Esophagus muscularis mucosa (tissue), 4 donors: ENCODE data around the gene NIN. TPM values are rescaled to one million over a fixed set of nuclear protein-coding genes. Genes with fewer than 3 reads are reported as not detected.

Experiments used
- DNase-seq: peaks from one replicate; pipeline ENCODE4 v3.0.0-alpha.2; 2017; ENCODE audit errors: extremely low spot score
- H3K27ac ChIP-seq, 4 donors: fragments of 200-600 bp; sonication (generic); replicated peaks in 1 of 4; 1 replicate in 3 of 4; 2 replicates in 1 of 4; pipeline ENCODE4 v1.5.1; 2016 to 2019; ENCODE audit warnings: mild to moderate bottlenecking in 1 of 4
- H3K27me3 ChIP-seq, 4 donors: fragments of 200-600 bp; sonication (generic); one replicate each; pipeline versions ENCODE4 v1.5.1 to v1.6.0; 2016 to 2019
- H3K36me3 ChIP-seq, 4 donors: fragments of 200-600 bp; sonication (generic); one replicate each; pipeline ENCODE4 v1.5.1; 2016 to 2019
- H3K4me1 ChIP-seq, 4 donors: fragments of 200-600 bp; sonication (generic); one replicate each; pipeline ENCODE4 v1.5.1; 2016 to 2019
- H3K4me3 ChIP-seq, 4 donors: fragments of 200-600 bp; sonication (generic); 1 replicate in 2 of 4; 2 replicates in 2 of 4; pipeline ENCODE4 v1.5.1; 2016 to 2019; ENCODE audit warnings: mild to moderate bottlenecking in 4 of 4, moderate library complexity in 1 of 4
- H3K9me3 ChIP-seq, 4 donors: fragments of 200-600 bp; sonication (generic); 1 replicate in 3 of 4; 2 replicates in 1 of 4; pipeline ENCODE4 v1.5.1; 2016 to 2019
- EP300 ChIP-seq: sonication (generic); formaldehyde crosslinking; IDR thresholded peaks from one replicate; pipeline ENCODE4 v1.6.1; 2017; ENCODE audit warnings: antibody characterized with exemption
- POLR2A ChIP-seq: fragments of 450-650 bp; IDR thresholded peaks from one replicate; pipeline ENCODE4 v1.6.1; 2017; ENCODE audit warnings: antibody characterized with exemption, moderate library complexity, mild to moderate bottlenecking, low read depth
- POLR2AphosphoS5 ChIP-seq, 2 donors: sonication (generic); formaldehyde crosslinking; IDR thresholded peaks; one replicate each; pipeline ENCODE4 v1.6.1; 2017; ENCODE audit warnings: antibody characterized with exemption in 2 of 2
- WGBS: methylation state at CpG from one replicate; pipeline ENCODE4 v1.1.5; 2018; 5-methylcytosine and 5-hydroxymethylcytosine counted together
- intact Hi-C: fragments of 100-400 bp; cut with DNase I; formaldehyde crosslinking; loops from one replicate; pipeline ENCODE4 v1.15.1; 2023
- total RNA-seq, 4 donors: library from RNA; depleted of rRNA; stranded (reverse); fragments of >200 nt; gene quantifications; one replicate each; pipeline versions ENCODE4 v1.1.0 to v1.2.1, GENCODE V29; 2016
- TF ChIP-seq, protein P1 (sequence below), 3 experiments: fragments of 200-600 bp in 2 of 3; fragments of 450-650 bp in 1 of 3; sonication (generic) in 2 of 3; IDR thresholded peaks; one replicate each; pipeline ENCODE4 v1.5.1; 2017 to 2019; ENCODE audit warnings: antibody characterized with exemption in 3 of 3, mild to moderate bottlenecking in 2 of 3, moderate library complexity in 1 of 3

The NIN gene
- total RNA-seq, 4 donors from 2014 or later = 26.2 to 38.8 (median 34.1) TPM

DNA sequence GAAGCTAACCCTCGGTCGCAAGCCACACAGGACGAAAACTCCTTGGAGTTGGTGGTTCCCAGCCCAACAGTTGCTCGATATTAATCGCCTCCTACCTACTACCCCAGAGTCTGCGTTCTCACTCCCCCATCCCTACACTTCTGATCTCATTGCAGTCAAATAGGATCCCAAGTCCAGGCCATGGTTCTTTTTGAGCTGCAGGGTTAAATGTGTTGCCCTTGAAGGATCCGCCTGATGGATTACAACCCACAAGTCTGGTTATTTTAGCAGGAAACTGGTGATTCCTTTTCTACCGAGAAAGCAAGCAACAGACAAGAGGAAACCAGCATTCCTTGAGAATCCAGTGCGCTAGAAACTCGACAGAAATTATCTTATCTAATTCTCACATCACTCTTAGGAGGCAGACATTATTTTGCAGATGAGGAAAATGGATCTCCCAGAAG is 785 bp upstream of the NIN start:
- H3K27ac ChIP-seq = peak overlapping the region; percentile 91 to 94 (median 92)
- no peaks in the 10 kb centered on the region for H3K9me3 ChIP-seq
- H3K36me3 ChIP-seq = no peaks in the 10 kb centered on the region
- no peak for DNase-seq
- peak overlapping the region; percentile 90 to 96 (median 94) for H3K4me3 ChIP-seq
- H3K27me3 ChIP-seq = no peaks in the 10 kb centered on the region
- H3K4me1 ChIP-seq = peaks cover 12 to 28% (median 24%) of the 10 kb centered on the region in 4 donors
- TF ChIP-seq, protein P1, sequence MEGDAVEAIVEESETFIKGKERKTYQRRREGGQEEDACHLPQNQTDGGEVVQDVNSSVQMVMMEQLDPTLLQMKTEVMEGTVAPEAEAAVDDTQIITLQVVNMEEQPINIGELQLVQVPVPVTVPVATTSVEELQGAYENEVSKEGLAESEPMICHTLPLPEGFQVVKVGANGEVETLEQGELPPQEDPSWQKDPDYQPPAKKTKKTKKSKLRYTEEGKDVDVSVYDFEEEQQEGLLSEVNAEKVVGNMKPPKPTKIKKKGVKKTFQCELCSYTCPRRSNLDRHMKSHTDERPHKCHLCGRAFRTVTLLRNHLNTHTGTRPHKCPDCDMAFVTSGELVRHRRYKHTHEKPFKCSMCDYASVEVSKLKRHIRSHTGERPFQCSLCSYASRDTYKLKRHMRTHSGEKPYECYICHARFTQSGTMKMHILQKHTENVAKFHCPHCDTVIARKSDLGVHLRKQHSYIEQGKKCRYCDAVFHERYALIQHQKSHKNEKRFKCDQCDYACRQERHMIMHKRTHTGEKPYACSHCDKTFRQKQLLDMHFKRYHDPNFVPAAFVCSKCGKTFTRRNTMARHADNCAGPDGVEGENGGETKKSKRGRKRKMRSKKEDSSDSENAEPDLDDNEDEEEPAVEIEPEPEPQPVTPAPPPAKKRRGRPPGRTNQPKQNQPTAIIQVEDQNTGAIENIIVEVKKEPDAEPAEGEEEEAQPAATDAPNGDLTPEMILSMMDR (IDR thresholded peaks at IDR 0.05) = no peak
- TF ChIP-seq POLR2A (no peak), EP300 (no peak), POLR2AphosphoS5 (IDR thresholded peaks at IDR 0.05) (peak in 1 of 2 donors; percentile 2)
- intact Hi-C loops = loop anchor here (5.0 kb wide), 1 partner anchor 164 kb away; the partner anchor contains the start of gene SAV1
- WGBS = 10% methylated on average over 10 of the region's 10 CpGs

DNA sequence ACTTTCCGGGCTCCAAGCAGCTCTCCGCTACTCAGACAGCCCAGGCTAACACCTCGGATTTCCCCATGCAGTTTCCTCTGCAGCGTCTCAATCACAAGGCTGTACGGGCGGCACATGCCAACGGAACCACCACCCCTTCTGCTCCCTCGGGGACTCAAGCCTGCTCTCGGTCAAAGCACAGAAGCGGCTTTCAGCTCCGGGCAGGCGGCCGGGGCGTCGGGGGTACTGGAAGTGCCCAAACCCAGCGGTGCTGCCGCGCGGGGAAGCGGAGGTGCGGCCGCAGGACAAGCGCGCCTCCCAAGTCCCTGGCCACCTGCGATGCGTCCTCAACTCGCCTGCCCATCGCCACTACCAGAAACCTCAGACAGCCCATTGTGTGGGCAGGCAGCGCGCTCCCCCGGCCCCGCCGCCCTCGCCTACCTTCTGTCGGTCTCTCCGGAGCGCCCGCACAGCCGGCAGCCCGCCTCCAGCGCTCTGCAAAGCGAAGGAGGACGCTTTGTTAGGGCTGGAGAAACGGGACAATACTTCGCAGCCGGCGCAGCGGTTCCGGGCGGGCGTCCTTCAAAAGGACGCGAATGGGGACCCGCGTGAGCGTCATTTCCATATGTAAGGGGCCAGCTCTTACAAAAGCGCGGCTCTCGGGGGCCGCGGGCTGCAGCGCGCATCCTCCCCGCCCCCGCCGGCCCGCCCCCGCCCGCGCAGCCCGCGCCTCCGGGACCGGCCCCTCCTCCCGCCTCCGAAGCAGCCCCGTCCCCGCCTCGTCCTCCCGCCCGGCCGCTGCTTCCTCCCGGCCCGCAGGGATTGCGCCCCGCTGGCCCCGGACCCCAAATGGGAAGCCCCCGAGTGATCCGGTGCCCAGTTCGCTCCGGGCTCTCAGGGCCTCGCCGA is 674 bp downstream of the NIN start:
- Histone ChIP-seq H3K36me3 (no peaks in the 10 kb centered on the region), H3K4me3 (peak overlapping the region; percentile 90 to 96 (median 94)), H3K27ac (peak overlapping the region; percentile 91 to 94 (median 92)), H3K4me1 (peaks cover 12 to 41% (median 28%) of the 10 kb centered on the region in 4 donors), H3K27me3 (no peaks in the 10 kb centered on the region), H3K9me3 (no peaks in the 10 kb centered on the region)
- DNase-seq = peak; percentile 93
- intact Hi-C loops = loop anchor here (5.0 kb wide), 1 partner anchor 163 kb away; the partner anchor contains the start of gene SAV1
- under 1% methylated on average over 25 of the region's 93 CpGs for WGBS
- TF ChIP-seq POLR2AphosphoS5 (IDR thresholded peaks at IDR 0.05) = peak in 1 of 2 donors; percentile 14
- TF ChIP-seq POLR2A = no peak

DNA sequence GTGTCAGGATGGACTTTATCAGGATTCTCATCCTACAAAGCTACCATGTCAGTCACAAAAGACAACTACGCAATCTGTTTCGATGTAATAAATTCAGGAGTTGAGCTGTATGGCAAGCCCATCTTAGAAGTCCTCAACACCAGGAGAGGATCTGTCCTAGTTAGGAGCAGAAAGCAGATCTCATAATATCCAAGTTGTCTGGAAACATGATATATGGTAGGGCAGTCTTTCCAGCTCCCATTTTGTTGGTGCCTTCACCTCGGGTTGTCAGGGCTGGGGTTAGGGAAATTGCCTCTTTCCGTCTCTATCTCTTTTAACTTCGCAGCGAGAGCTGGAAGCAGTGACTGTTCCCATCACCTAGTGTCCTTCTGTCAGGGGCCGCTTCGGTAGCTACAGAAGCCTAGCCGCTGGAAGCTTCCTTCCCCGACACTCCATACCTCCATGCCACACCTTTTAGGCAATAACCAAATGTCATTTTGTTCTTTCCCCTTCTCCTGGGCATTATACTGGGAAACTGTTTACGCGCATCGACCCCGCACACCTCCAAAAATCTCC is 1.4 kb downstream of the NIN start:
- H3K36me3 ChIP-seq = no peaks in the 10 kb centered on the region
- WGBS = 17% methylated on average over 14 of the region's 14 CpGs
- peak; percentile 68 for DNase-seq
- no peaks in the 10 kb centered on the region for H3K27me3 ChIP-seq
- H3K4me1 ChIP-seq = peaks cover 12 to 49% (median 28%) of the 10 kb centered on the region in 4 donors
- H3K27ac ChIP-seq = peak overlapping the region; percentile 91 to 94 (median 92)
- no peaks in the 10 kb centered on the region for H3K9me3 ChIP-seq
- TF ChIP-seq POLR2A = no peak
- TF ChIP-seq, protein P1 (IDR thresholded peaks at IDR 0.05) = no peak
- no peak for TF ChIP-seq EP300
- TF ChIP-seq POLR2AphosphoS5 (IDR thresholded peaks at IDR 0.05) = no peak
- intact Hi-C loops = loop anchor here (5.0 kb wide), 2 partner anchors 33 to 162 kb away; partner anchors contain the start of gene SAV1
- H3K4me3 ChIP-seq = peak overlapping the region; percentile 90 to 96 (median 94)

DNA sequence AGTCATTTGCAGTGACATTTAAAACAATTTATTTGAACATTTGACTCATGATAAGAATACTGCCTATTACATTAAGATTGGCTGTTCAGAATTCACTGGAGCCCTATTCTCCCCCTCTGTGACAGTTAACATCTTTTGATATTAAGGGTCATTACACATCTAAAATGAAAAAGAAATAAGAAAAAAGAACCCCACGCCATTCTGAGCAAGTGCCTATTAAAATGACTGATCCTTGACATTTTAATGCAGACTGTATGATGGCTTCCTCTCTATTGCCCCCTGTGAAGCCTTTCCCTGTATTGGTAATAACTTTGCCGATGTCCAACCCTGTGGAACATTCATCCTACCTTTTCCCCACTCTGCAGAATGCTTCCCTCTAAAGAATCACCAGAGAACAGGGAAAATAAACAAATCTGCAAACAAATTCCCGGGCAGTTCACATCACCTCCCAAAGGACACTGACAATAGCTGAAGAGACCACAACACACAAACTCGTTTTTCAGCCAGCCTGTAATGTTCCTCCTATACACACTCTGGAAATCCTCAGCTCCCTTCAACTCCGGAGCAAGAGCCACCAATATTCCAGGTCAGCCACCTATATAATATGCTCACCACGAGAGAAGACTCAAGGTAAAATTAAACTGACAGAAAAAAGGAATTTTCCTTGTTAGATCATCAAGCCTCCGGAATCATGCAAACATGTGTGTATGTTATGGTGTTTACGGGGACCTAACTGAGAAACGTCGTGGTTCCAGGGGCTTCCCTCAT is 2.1 kb downstream of the NIN start:
- H3K27ac ChIP-seq = peak overlapping the region in 2 of 4 donors; percentile 92 to 93
- H3K4me1 ChIP-seq = peaks cover 12 to 54% (median 30%) of the 10 kb centered on the region in 4 donors
- intact Hi-C loops = loop anchor here (5.0 kb wide), 1 partner anchor 33 kb away; no protein-coding TSS in a partner anchor
- no peaks in the 10 kb centered on the region for H3K9me3 ChIP-seq
- DNase-seq = peak; percentile 47
- H3K36me3 ChIP-seq = no peaks in the 10 kb centered on the region
- 62% methylated on average over 10 of the region's 10 CpGs for WGBS
- peak overlapping the region; percentile 90 to 96 (median 94) for H3K4me3 ChIP-seq
- TF ChIP-seq POLR2A = no peak
- TF ChIP-seq, protein P1 (IDR thresholded peaks at IDR 0.05) = no peak
- TF ChIP-seq POLR2AphosphoS5 (IDR thresholded peaks at IDR 0.05) = no peak
- TF ChIP-seq EP300 = no peak
- no peaks in the 10 kb centered on the region for H3K27me3 ChIP-seq
